HG03039 (cell line): ENCODE measurements around the gene ZNF487.

Source experiments
- ATAC-seq: cut with Tn5 transposase; IDR thresholded peaks from one replicate; pipeline ENCODE4 v1.9.1; 2021; ENCODE audit warnings: mild to moderate bottlenecking, moderate library complexity; ENCODE audit not compliant: unreplicated experiment

The ZNF487 gene

GRCh38 chr10:43482319-43483078 lies 45.6 kb downstream of the ZNF487 start:
- ATAC-seq = no peak

- no peak for ATAC-seq
These were observed 54.9 kb downstream of the ZNF487 start for GRCh38 chr10:43491855-43492254.

- ATAC-seq = no peak
These were observed 66.0 kb downstream of the ZNF487 start for GRCh38 chr10:43502931-43503330.

- ATAC-seq = no peak
These were observed 87.7 kb downstream of the ZNF487 start for GRCh38 chr10:43524434-43525247.
